Osteocyte (in vitro differentiated cells): ENCODE data around the gene CNNM1. TPM values are rescaled to one million over a fixed set of nuclear protein-coding genes. Genes with fewer than 3 reads are reported as not detected.

Experiments
- DNase-seq: peaks from one replicate; pipeline ENCODE4 v3.0.0; 2021; ENCODE audit warnings: mixed read lengths; ENCODE audit not compliant: unreplicated experiment; ENCODE audit errors: extremely low spot score
- H3K27ac Mint-ChIP-seq: one replicate; pipeline ENCODE4 v1.8.0; 2021; ENCODE audit warnings: mild to moderate bottlenecking, mixed read lengths; ENCODE audit not compliant: unreplicated experiment
- H3K27me3 Mint-ChIP-seq: one replicate; pipeline ENCODE4 v1.8.0; 2021; ENCODE audit warnings: mixed read lengths; ENCODE audit not compliant: unreplicated experiment
- H3K36me3 Mint-ChIP-seq: one replicate; pipeline ENCODE4 v1.8.0; 2021; ENCODE audit warnings: mixed read lengths; ENCODE audit not compliant: unreplicated experiment
- H3K4me1 Mint-ChIP-seq: one replicate; pipeline ENCODE4 v1.8.0; 2021; ENCODE audit warnings: mixed read lengths; ENCODE audit not compliant: unreplicated experiment
- H3K4me3 Mint-ChIP-seq: one replicate; pipeline ENCODE4 v1.8.0; 2021; ENCODE audit warnings: mild to moderate bottlenecking, moderate library complexity, mixed read lengths; ENCODE audit not compliant: unreplicated experiment
- H3K9me3 Mint-ChIP-seq: one replicate; pipeline ENCODE4 v1.8.0; 2021; ENCODE audit warnings: mixed read lengths; ENCODE audit not compliant: unreplicated experiment
- total RNA-seq: library from RNA; stranded (reverse); gene quantifications from 2 replicates; pipeline ENCODE4 v1.2.1, GENCODE V29; 2021
- TF ChIP-seq, protein P1 (sequence below): fragments of 200-600 bp; sonication (generic); IDR thresholded peaks from 2 replicates; pipeline ENCODE4 v1.5.0; 2021; ENCODE audit warnings: antibody characterized with exemption, mild to moderate bottlenecking, moderate library complexity

Gene CNNM1
- total RNA-seq, 1 donor from 2014 or later = 0.24 TPM

DNA sequence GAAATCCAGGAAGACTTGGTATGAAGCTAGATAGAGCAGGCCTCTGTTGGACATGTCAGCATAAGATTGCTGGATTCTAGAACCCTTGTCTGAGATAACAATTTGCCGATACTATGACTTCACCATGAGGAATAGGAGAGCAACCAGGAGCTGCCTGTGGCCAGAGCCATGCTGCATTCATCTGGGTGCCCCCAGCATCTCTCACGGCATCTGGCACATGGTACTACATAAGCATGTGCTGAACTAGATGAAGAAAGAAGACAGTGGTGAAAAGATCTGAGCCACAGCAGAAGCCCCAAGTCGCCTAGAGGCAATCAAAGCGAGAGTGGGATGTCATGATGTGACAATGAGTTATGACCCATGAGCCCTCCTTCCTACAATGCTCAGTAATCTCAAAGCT lies 81.7 kb downstream of the CNNM1 start:
- TF ChIP-seq, protein P1, sequence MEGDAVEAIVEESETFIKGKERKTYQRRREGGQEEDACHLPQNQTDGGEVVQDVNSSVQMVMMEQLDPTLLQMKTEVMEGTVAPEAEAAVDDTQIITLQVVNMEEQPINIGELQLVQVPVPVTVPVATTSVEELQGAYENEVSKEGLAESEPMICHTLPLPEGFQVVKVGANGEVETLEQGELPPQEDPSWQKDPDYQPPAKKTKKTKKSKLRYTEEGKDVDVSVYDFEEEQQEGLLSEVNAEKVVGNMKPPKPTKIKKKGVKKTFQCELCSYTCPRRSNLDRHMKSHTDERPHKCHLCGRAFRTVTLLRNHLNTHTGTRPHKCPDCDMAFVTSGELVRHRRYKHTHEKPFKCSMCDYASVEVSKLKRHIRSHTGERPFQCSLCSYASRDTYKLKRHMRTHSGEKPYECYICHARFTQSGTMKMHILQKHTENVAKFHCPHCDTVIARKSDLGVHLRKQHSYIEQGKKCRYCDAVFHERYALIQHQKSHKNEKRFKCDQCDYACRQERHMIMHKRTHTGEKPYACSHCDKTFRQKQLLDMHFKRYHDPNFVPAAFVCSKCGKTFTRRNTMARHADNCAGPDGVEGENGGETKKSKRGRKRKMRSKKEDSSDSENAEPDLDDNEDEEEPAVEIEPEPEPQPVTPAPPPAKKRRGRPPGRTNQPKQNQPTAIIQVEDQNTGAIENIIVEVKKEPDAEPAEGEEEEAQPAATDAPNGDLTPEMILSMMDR = no peak
- H3K4me1 Mint-ChIP-seq = peaks cover 5% of the 10 kb centered on the region
- no peak overlapping the region for H3K4me3 Mint-ChIP-seq
- H3K27ac Mint-ChIP-seq = no peak overlapping the region
- no peaks in the 10 kb centered on the region for H3K9me3 Mint-ChIP-seq
- no peak for DNase-seq
- peaks cover 26% of the 10 kb centered on the region for H3K36me3 Mint-ChIP-seq
- no peaks in the 10 kb centered on the region for H3K27me3 Mint-ChIP-seq

DNA sequence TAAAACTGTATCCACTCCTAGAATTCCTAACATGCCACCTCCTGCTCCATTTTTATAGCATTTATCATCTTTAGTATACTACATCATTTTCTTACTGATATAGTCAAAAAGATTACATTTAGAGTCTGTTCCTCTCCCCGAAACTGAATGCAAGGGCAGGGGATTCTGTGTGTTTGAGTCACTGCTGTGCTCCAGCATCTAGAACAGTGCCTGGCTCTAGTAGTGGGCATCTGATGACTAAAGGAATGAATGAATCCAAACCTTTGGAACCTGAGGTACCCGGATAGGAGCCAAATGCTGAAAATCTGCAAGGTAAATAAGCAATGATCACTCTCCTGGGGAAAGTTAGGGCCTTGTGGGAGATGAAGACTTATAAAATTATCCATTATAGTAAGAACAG lies 82.4 kb downstream of the CNNM1 start:
- H3K4me1 Mint-ChIP-seq = peaks cover 5% of the 10 kb centered on the region
- peaks cover 25% of the 10 kb centered on the region for H3K36me3 Mint-ChIP-seq
- H3K27ac Mint-ChIP-seq = no peak overlapping the region
- H3K27me3 Mint-ChIP-seq = no peaks in the 10 kb centered on the region
- H3K4me3 Mint-ChIP-seq = no peak overlapping the region
- TF ChIP-seq, protein P1 = no peak
- H3K9me3 Mint-ChIP-seq = no peaks in the 10 kb centered on the region
- DNase-seq = no peak

DNA sequence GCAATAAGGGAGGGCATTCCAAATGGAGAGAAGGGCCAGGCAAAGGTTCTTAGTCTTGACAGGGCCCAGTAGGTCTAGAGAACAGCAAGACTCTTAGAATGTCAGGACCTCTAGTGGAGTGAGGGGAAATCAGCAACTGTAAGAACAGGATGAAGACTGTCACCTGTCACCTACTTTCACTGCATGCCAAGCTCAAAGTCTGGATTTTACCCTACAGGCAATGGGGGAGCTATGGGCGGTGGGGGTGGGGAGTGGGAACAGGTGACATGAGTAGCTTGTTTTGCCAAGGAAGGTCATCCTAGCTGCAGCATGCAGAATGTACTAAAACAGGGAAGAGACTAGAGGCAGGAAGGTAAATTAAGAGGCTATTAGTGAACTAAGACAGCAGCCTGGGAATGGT lies 82.9 kb downstream of the CNNM1 start:
- Mint-ChIP-seq H3K27ac (no peak overlapping the region), H3K4me3 (no peak overlapping the region)

DNA sequence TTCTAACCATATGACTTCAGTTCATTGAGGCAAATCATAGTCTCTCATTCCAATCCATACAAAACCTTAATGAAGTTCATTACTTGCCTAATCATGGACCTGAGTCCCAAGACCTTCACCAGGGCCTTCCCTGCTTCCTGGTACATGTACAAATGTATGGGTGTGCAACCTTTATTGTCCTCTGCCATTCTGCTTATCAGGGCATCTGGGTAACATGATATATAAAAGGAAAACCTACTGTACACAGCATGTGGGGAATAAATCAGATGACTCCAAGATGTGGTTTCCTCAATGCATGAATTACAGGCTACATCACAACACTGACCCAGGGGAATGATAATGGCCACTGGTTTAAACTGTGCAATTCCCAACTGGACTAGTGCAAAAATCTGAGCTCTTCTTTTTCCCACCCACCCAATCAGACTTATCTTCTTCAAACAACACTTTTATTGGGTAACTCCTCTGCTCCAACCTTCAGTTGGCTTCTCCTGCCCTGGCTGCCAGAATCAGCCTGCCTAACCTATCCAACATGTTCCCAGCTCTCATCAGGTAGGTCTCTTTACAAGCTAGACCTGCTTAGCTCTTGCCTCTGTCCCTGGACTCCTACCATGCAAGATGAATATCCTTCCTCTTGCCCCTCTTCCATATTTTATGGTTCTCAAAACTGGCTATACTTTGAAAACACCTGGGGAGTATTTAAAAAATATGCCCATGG lies 89.9 kb downstream of the CNNM1 start:
- peaks cover 32% of the 10 kb centered on the region for H3K36me3 Mint-ChIP-seq
- no peak for DNase-seq
- no peak overlapping the region for H3K27ac Mint-ChIP-seq
- H3K27me3 Mint-ChIP-seq = no peaks in the 10 kb centered on the region
- no peaks in the 10 kb centered on the region for H3K9me3 Mint-ChIP-seq
- H3K4me3 Mint-ChIP-seq = no peak overlapping the region
- TF ChIP-seq, protein P1 = no peak
- H3K4me1 Mint-ChIP-seq = no peaks in the 10 kb centered on the region

More for the DNA sequence above, 82.9 kb downstream of the CNNM1 start:
- H3K36me3 Mint-ChIP-seq = peaks cover 25% of the 10 kb centered on the region
- peaks cover 5% of the 10 kb centered on the region for H3K4me1 Mint-ChIP-seq
- no peaks in the 10 kb centered on the region for H3K27me3 Mint-ChIP-seq
- no peak for DNase-seq
- H3K9me3 Mint-ChIP-seq = no peaks in the 10 kb centered on the region
- TF ChIP-seq, protein P1 = no peak

DNA sequence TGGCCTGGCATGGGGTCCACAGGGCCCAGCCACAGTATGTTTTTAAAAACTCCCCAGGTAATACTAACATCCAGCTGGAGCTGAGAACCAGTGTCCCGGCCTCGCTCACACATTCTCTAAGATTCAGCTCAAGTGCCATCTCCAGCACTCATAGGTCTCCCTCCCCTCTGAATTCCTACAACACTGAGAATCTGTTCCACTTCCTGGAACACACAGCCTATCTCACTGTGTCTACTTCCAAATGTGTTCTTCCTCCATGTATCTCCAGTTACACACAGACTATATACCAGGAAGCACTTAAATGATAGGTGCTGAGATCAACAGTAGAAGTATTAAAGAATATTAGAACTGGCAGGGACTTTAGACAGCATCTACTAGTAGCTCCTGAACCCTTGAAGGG lies 90.5 kb downstream of the CNNM1 start:
- no peaks in the 10 kb centered on the region for H3K27me3 Mint-ChIP-seq
- H3K36me3 Mint-ChIP-seq = peaks cover 31% of the 10 kb centered on the region
- no peak overlapping the region for H3K27ac Mint-ChIP-seq
- TF ChIP-seq, protein P1 = no peak
- no peaks in the 10 kb centered on the region for H3K4me1 Mint-ChIP-seq
- DNase-seq = no peak
- H3K9me3 Mint-ChIP-seq = no peaks in the 10 kb centered on the region
- H3K4me3 Mint-ChIP-seq = no peak overlapping the region
